Measurements from ENCODE around the gene KCNA1. TPM values are rescaled to one million over a fixed set of nuclear protein-coding genes. Genes with fewer than 3 reads are reported as not detected.
"Not testable (repeated sequence)": the region's sequence is repeated elsewhere in the genome, so short reads cannot be mapped to it uniquely, and the experiment has no call there.

The KCNA1 gene
- total RNA-seq, 4 donors from 2014 or later: not detected

- H3K9me3 ChIP-seq: peaks cover 0 to 7% (median 0%) of the 10 kb centered on the region in 3 donors
- H3K4me1 ChIP-seq: no peaks in the 10 kb centered on the region
- TF ChIP-seq POLR2A (IDR thresholded peaks at IDR 0.05): no peak
- no peak for TF ChIP-seq CTCF (IDR thresholded peaks at IDR 0.05)
- intact Hi-C loops (cut with DNase I): no loop called here
- no peak overlapping the region for H3K27ac ChIP-seq
- no peak for DNase-seq
- H3K36me3 ChIP-seq: no peaks in the 10 kb centered on the region
- H3K4me3 ChIP-seq: no peak overlapping the region
- H3K27me3 ChIP-seq: peaks cover 0 to 48% (median 0%) of the 10 kb centered on the region in 4 donors
- 65 to 69% methylated on average over 2 of the region's 2 CpGs for WGBS, 2 donors
Measured at GRCh38 chr12:4874671-4875070, 35.0 kb upstream of the KCNA1 start.

GRCh38 chr12:4879481-4879880, 30.2 kb upstream of the KCNA1 start:
- H3K9me3 ChIP-seq; H3K4me1 ChIP-seq; H3K27ac ChIP-seq; H3K36me3 ChIP-seq; H3K4me3 ChIP-seq; intact Hi-C loops (cut with DNase I); DNase-seq: not testable (repeated sequence)
- peaks cover 0 to 39% (median 0%) of the 10 kb centered on the region in 4 donors for H3K27me3 ChIP-seq
- 89 to 100% methylated on average over 1 to 2 of the region's 2 CpGs for WGBS, 2 donors

- 74 to 83% methylated on average over 18 to 20 of the region's 20 CpGs for WGBS, 2 donors
- TF ChIP-seq POLR2A (IDR thresholded peaks at IDR 0.05) (no peak), CTCF (IDR thresholded peaks at IDR 0.05) (no peak)
- H3K27me3 ChIP-seq: peaks cover 0 to 51% (median 0%) of the 10 kb centered on the region in 4 donors
- intact Hi-C loops (cut with DNase I): no loop called here
- H3K4me3 ChIP-seq: no peak overlapping the region
- no peak for DNase-seq
- H3K9me3 ChIP-seq: peaks cover 0 to 7% (median 0%) of the 10 kb centered on the region in 3 donors
- no peaks in the 10 kb centered on the region for H3K36me3 ChIP-seq
- H3K27ac ChIP-seq: no peak overlapping the region
- no peaks in the 10 kb centered on the region for H3K4me1 ChIP-seq
Measured at GRCh38 chr12:4881266-4882064, 28.2 kb upstream of the KCNA1 start.

- intact Hi-C loops (cut with DNase I): no loop called here
- H3K9me3 ChIP-seq: no peaks in the 10 kb centered on the region
- 53 to 68% methylated on average over 5 of the region's 5 CpGs for WGBS, 2 donors
- no peaks in the 10 kb centered on the region for H3K4me1 ChIP-seq
- H3K4me3 ChIP-seq: no peak overlapping the region
- TF ChIP-seq CTCF (IDR thresholded peaks at IDR 0.05) (no peak), POLR2A (IDR thresholded peaks at IDR 0.05) (no peak)
- H3K27ac ChIP-seq: no peak overlapping the region
- H3K27me3 ChIP-seq: peaks cover 0 to 68% (median 0%) of the 10 kb centered on the region in 4 donors
- no peak for DNase-seq
- H3K36me3 ChIP-seq: no peaks in the 10 kb centered on the region
Measured at GRCh38 chr12:4891866-4892265, 17.8 kb upstream of the KCNA1 start.

GRCh38 chr12:4892418-4892817, 17.3 kb upstream of the KCNA1 start:
- no peak for TF ChIP-seq CTCF (IDR thresholded peaks at IDR 0.05)
- no peak for TF ChIP-seq POLR2A (IDR thresholded peaks at IDR 0.05)
- Histone ChIP-seq H3K4me3 (no peak overlapping the region), H3K27ac (no peak overlapping the region), H3K36me3 (no peaks in the 10 kb centered on the region), H3K4me1 (no peaks in the 10 kb centered on the region), H3K27me3 (peaks cover 0 to 68% (median 0%) of the 10 kb centered on the region in 4 donors), H3K9me3 (no peaks in the 10 kb centered on the region)
- intact Hi-C loops (cut with DNase I): no loop called here
- no peak for DNase-seq
- WGBS, 2 donors: 58 to 88% methylated on average over 1 of the region's 1 CpG
